IPS DF 6.9 (cell line): ENCODE results near the gene SPATS2L.
A peak's percentile ranks its signal among the peaks of the same experiment; 100 is the strongest.

Experiments
- DNase-seq: peaks from one replicate; pipeline ENCODE4 v3.0.0-alpha.2; 2013; ENCODE audit warnings: low read depth, low spot score
- H3K27ac ChIP-seq: one replicate; pipeline ENCODE4 v1.5.1; 2013; ENCODE audit warnings: low read length, control low read depth
- H3K27me3 ChIP-seq: 2 replicates; pipeline ENCODE4 v1.6.1; 2013; ENCODE audit warnings: mild to moderate bottlenecking, low read length; ENCODE audit not compliant: control insufficient read depth, insufficient read depth
- H3K36me3 ChIP-seq: 2 replicates; pipeline ENCODE4 v1.6.1; 2013; ENCODE audit warnings: low read length; ENCODE audit not compliant: control insufficient read depth, insufficient read depth
- H3K4me1 ChIP-seq: 2 replicates; pipeline ENCODE4 v1.6.1; 2013; ENCODE audit warnings: low read length; ENCODE audit not compliant: control insufficient read depth, insufficient read depth
- H3K4me3 ChIP-seq: 2 replicates; pipeline ENCODE4 v1.5.1; 2013; ENCODE audit warnings: mild to moderate bottlenecking, low read length
- H3K9me3 ChIP-seq: 2 replicates; pipeline ENCODE4 v1.6.1; 2013; ENCODE audit warnings: low read length, inconsistent platforms; ENCODE audit not compliant: control insufficient read depth, insufficient read depth
- WGBS: extraction: QIAGEN DNeasy Blood & Tissue Kit; methylation state at CpG from one replicate; pipeline ENCODE4 v1.1.7; 2013; ENCODE audit warnings: mixed read lengths, missing lambda C conversion rate; ENCODE audit not compliant: insufficient read length, insufficient coverage; 5-methylcytosine and 5-hydroxymethylcytosine counted together

Gene SPATS2L

GRCh38 chr2:200523604-200524003, 217.1 kb downstream of the SPATS2L start:
- H3K36me3 ChIP-seq: no peaks in the 10 kb centered on the region
- no peaks in the 10 kb centered on the region for H3K4me1 ChIP-seq
- WGBS: no CpG with 5 or more reads among the region's 2 CpGs
- H3K27ac ChIP-seq: no peak overlapping the region
- H3K27me3 ChIP-seq: no peaks in the 10 kb centered on the region
- DNase-seq: no peak
- no peak overlapping the region for H3K4me3 ChIP-seq
- H3K9me3 ChIP-seq: no peaks in the 10 kb centered on the region

GRCh38 chr2:200525066-200525465, 218.6 kb downstream of the SPATS2L start:
- no peaks in the 10 kb centered on the region for H3K9me3 ChIP-seq
- DNase-seq: no peak
- no peaks in the 10 kb centered on the region for H3K27me3 ChIP-seq
- H3K4me3 ChIP-seq: no peak overlapping the region
- WGBS: no CpG with 5 or more reads among the region's 2 CpGs
- H3K36me3 ChIP-seq: no peaks in the 10 kb centered on the region
- H3K27ac ChIP-seq: no peak overlapping the region
- H3K4me1 ChIP-seq: no peaks in the 10 kb centered on the region

- H3K9me3 ChIP-seq: no peaks in the 10 kb centered on the region
- H3K27me3 ChIP-seq: no peaks in the 10 kb centered on the region
- H3K27ac ChIP-seq: no peak overlapping the region
- H3K4me1 ChIP-seq: no peaks in the 10 kb centered on the region
- 100% methylated on average over 3 of the region's 7 CpGs for WGBS
- peak overlapping the region; percentile 89; the same call in 1 of the 2 replicates for H3K4me3 ChIP-seq
- H3K36me3 ChIP-seq: no peaks in the 10 kb centered on the region
- DNase-seq: no peak
Measured at GRCh38 chr2:200525551-200525881, 219.0 kb downstream of the SPATS2L start.

GRCh38 chr2:200525882-200526651, 219.6 kb downstream of the SPATS2L start, which contains the start of gene SGO2:
Gene SGO2, plus strand, starts transcription at chr2:200526207. Its CDS starts 6,769 bp downstream, at chr2:200532976.
- Histone ChIP-seq H3K27me3 (no peaks in the 10 kb centered on the region), H3K4me1 (no peaks in the 10 kb centered on the region), H3K4me3 (peak within 1 kb of the TSS; percentile 89), H3K36me3 (no peaks in the 10 kb centered on the region), H3K9me3 (no peaks in the 10 kb centered on the region), H3K27ac (no peak within 1 kb of the TSS)
- peak; percentile 87 for DNase-seq
- no CpG with 5 or more reads among the region's 56 CpGs for WGBS

- Histone ChIP-seq H3K36me3 (no peaks in the 10 kb centered on the region), H3K4me3 (no peak overlapping the region), H3K27me3 (no peaks in the 10 kb centered on the region), H3K4me1 (no peaks in the 10 kb centered on the region), H3K9me3 (no peaks in the 10 kb centered on the region), H3K27ac (no peak overlapping the region)
- WGBS: 100% methylated on average over 1 of the region's 3 CpGs
- DNase-seq: no peak
Measured at GRCh38 chr2:200528228-200528627, 221.7 kb downstream of the SPATS2L start.
